Measurements from ENCODE around the gene RAD51B.
A peak's percentile ranks its signal among the peaks of the same experiment; 100 is the strongest.
"Not testable (repeated sequence)": the region's sequence is repeated elsewhere in the genome, so short reads cannot be mapped to it uniquely, and the experiment has no call there.

RAD51B gene

GRCh38 chr14:68405961-68406360 is 586.4 kb downstream of the RAD51B start:
- no peak for DNase-seq (ENCODE audit: low spot score)

GRCh38 chr14:68407285-68407684 is 587.7 kb downstream of the RAD51B start:
- no peak for DNase-seq (ENCODE audit: low spot score)

- DNase-seq (ENCODE audit: low spot score): no peak
Measured at GRCh38 chr14:68407825-68408224, 588.2 kb downstream of the RAD51B start.

GRCh38 chr14:68408680-68409079 is 589.1 kb downstream of the RAD51B start:
- DNase-seq (ENCODE audit: low spot score): no peak

GRCh38 chr14:68409387-68409786 is 589.8 kb downstream of the RAD51B start:
- DNase-seq (ENCODE audit: low spot score): no peak

- no peak for DNase-seq (ENCODE audit: low spot score)
Measured at GRCh38 chr14:68412505-68413465, 593.2 kb downstream of the RAD51B start.

GRCh38 chr14:68413509-68413908 is 593.9 kb downstream of the RAD51B start:
- no peak for DNase-seq (ENCODE audit: low spot score)

- DNase-seq (ENCODE audit: low spot score): no peak
Measured at GRCh38 chr14:68414121-68414520, 594.5 kb downstream of the RAD51B start.

- no peak for DNase-seq (ENCODE audit: low spot score)
Measured at GRCh38 chr14:68416171-68416570, 596.6 kb downstream of the RAD51B start.

GRCh38 chr14:68417009-68417650 is 597.6 kb downstream of the RAD51B start:
- DNase-seq (ENCODE audit: low spot score): no peak

- no peak for DNase-seq (ENCODE audit: low spot score)
Measured at GRCh38 chr14:68418174-68419118, 598.9 kb downstream of the RAD51B start.

GRCh38 chr14:68420350-68420749 is 600.8 kb downstream of the RAD51B start:
- no peak for DNase-seq (ENCODE audit: low spot score)

GRCh38 chr14:68421116-68421515 is 601.5 kb downstream of the RAD51B start:
- no peak for DNase-seq (ENCODE audit: low spot score)

- peak; percentile 16 for DNase-seq (ENCODE audit: low spot score)
Measured at GRCh38 chr14:68423686-68424085, 604.1 kb downstream of the RAD51B start.

GRCh38 chr14:68424443-68425172 is 605.0 kb downstream of the RAD51B start:
- DNase-seq (ENCODE audit: low spot score): no peak

GRCh38 chr14:68426661-68427549 is 607.3 kb downstream of the RAD51B start:
- DNase-seq (ENCODE audit: low spot score): no peak

GRCh38 chr14:68427550-68427890 is 607.9 kb downstream of the RAD51B start:
- DNase-seq (ENCODE audit: low spot score): no peak

GRCh38 chr14:68428900-68429299 is 609.3 kb downstream of the RAD51B start:
- not testable (repeated sequence) for DNase-seq (ENCODE audit: low spot score)

- not testable (repeated sequence) for DNase-seq (ENCODE audit: low spot score)
Measured at GRCh38 chr14:68434173-68434572, 614.6 kb downstream of the RAD51B start.

GRCh38 chr14:68435631-68436030 is 616.1 kb downstream of the RAD51B start:
- DNase-seq (ENCODE audit: low spot score): not testable (repeated sequence)

Data from globus pallidus (tissue), 1 donor.